Thoracic aorta (tissue), 2 donors: ENCODE results near the gene PNPLA7. TPM values are rescaled to one million over a fixed set of nuclear protein-coding genes. Genes with fewer than 3 reads are reported as not detected.
"Not testable (repeated sequence)": the region's sequence is repeated elsewhere in the genome, so short reads cannot be mapped to it uniquely, and the experiment has no call there.

ENCODE experiments used
- ATAC-seq: fragments of 150-250 bp; one replicate; pipeline ENCODE4 v1.8.0; 2017; ENCODE audit warnings: low read depth; ENCODE audit not compliant: insufficient number of reproducible peaks, low FRiP score
- DNase-seq: peaks from one replicate; pipeline ENCODE4 v3.0.0-alpha.2; 2020; ENCODE audit warnings: low spot score
- H3K27ac ChIP-seq, 2 donors: fragments of 200-600 bp; sonication (generic); 1 replicate in 1 of 2; 2 replicates in 1 of 2; pipeline ENCODE4 v1.5.1; 2016; ENCODE audit warnings: mild to moderate bottlenecking in 2 of 2, moderate library complexity in 2 of 2
- H3K27me3 ChIP-seq: fragments of 200-600 bp; sonication (generic); replicated peaks from 2 replicates; pipeline ENCODE4 v1.6.0; 2016; ENCODE audit warnings: mild to moderate bottlenecking; ENCODE audit not compliant: insufficient read depth
- H3K36me3 ChIP-seq: fragments of 200-600 bp; sonication (generic); one replicate; pipeline ENCODE4 v1.5.1; 2016
- H3K4me1 ChIP-seq, 2 donors: fragments of 200-600 bp; sonication (generic); 1 replicate in 1 of 2; 2 replicates in 1 of 2; pipeline versions ENCODE4 v1.5.1 to v1.6.0; 2016; ENCODE audit warnings: low read depth in 2 of 2, mild to moderate bottlenecking in 1 of 2; ENCODE audit not compliant: control insufficient read depth in 1 of 2
- H3K4me3 ChIP-seq: fragments of 200-600 bp; sonication (generic); 2 replicates; pipeline ENCODE4 v1.5.1; 2016; ENCODE audit warnings: mild to moderate bottlenecking
- H3K9me3 ChIP-seq: fragments of 200-600 bp; sonication (generic); 2 replicates; pipeline ENCODE4 v1.5.1; 2016
- CTCF ChIP-seq: fragments of 200-600 bp; sonication (generic); IDR thresholded peaks from one replicate; pipeline ENCODE4 v1.5.1; 2019; ENCODE audit warnings: antibody characterized with exemption
- total RNA-seq, 2 donors: library from RNA; depleted of rRNA; stranded (reverse); fragments of >200 nt; gene quantifications; one replicate each; pipeline versions ENCODE4 v1.1.0 to v1.2.3, GENCODE V29; 2016

Gene PNPLA7
- total RNA-seq, 2 donors from 2014 or later = 12.7 to 21.4 TPM

GRCh38 chr9:137575364-137575715 lies 25.1 kb upstream of the PNPLA7 start:
- no peak for TF ChIP-seq CTCF
- no peak overlapping the region for H3K27ac ChIP-seq
- no peaks in the 10 kb centered on the region for H3K27me3 ChIP-seq
- peaks cover 28% of the 10 kb centered on the region for H3K36me3 ChIP-seq
- H3K9me3 ChIP-seq = no peaks in the 10 kb centered on the region
- no peak overlapping the region for H3K4me3 ChIP-seq
- DNase-seq (no peak), ATAC-seq (no peak)
- peaks cover 11 to 26% of the 10 kb centered on the region in 2 donors for H3K4me1 ChIP-seq

- Histone ChIP-seq H3K27ac (no peak overlapping the region), H3K27me3 (no peaks in the 10 kb centered on the region), H3K4me3 (no peak overlapping the region), H3K4me1 (peaks cover 11 to 18% of the 10 kb centered on the region in 2 donors), H3K36me3 (peaks cover 28% of the 10 kb centered on the region), H3K9me3 (no peaks in the 10 kb centered on the region)
- ATAC-seq = no peak
- no peak for TF ChIP-seq CTCF
- DNase-seq = no peak
Measured at GRCh38 chr9:137574192-137574591, 24.0 kb upstream of the PNPLA7 start.

- no peaks in the 10 kb centered on the region for H3K4me1 ChIP-seq
- ATAC-seq = no peak
- DNase-seq = no peak
- no peak overlapping the region for H3K27ac ChIP-seq
- no peak for TF ChIP-seq CTCF
- H3K36me3 ChIP-seq = peaks cover 23% of the 10 kb centered on the region
- no peak overlapping the region for H3K4me3 ChIP-seq
- no peaks in the 10 kb centered on the region for H3K27me3 ChIP-seq
- H3K9me3 ChIP-seq = no peaks in the 10 kb centered on the region
Measured at GRCh38 chr9:137570566-137570965, 20.4 kb upstream of the PNPLA7 start.

GRCh38 chr9:137569609-137570203 lies 19.5 kb upstream of the PNPLA7 start:
- no peaks in the 10 kb centered on the region for H3K4me1 ChIP-seq
- ATAC-seq = no peak
- no peak for TF ChIP-seq CTCF
- no peak overlapping the region for H3K4me3 ChIP-seq
- H3K9me3 ChIP-seq = no peaks in the 10 kb centered on the region
- no peak overlapping the region for H3K27ac ChIP-seq
- DNase-seq = no peak
- no peaks in the 10 kb centered on the region for H3K27me3 ChIP-seq
- H3K36me3 ChIP-seq = peaks cover 19% of the 10 kb centered on the region

GRCh38 chr9:137568445-137568844 lies 18.2 kb upstream of the PNPLA7 start:
- not testable (repeated sequence) for H3K27me3 ChIP-seq, DNase-seq, ATAC-seq, H3K4me3 ChIP-seq, H3K9me3 ChIP-seq, H3K27ac ChIP-seq, H3K4me1 ChIP-seq
- H3K36me3 ChIP-seq = peaks cover 16% of the 10 kb centered on the region

- Histone ChIP-seq H3K27ac (no peak overlapping the region), H3K4me3 (no peak overlapping the region), H3K27me3 (no peaks in the 10 kb centered on the region), H3K4me1 (no peaks in the 10 kb centered on the region), H3K36me3 (peaks cover 5% of the 10 kb centered on the region), H3K9me3 (no peaks in the 10 kb centered on the region)
- ATAC-seq (no peak), DNase-seq (no peak)
- TF ChIP-seq CTCF = no peak
Measured at GRCh38 chr9:137564817-137565411, 14.7 kb upstream of the PNPLA7 start.
